NCI-H146 (cell line): Measurements from ENCODE around the gene CFAP221.

ENCODE experiments used
- DNase-seq: peaks from one replicate; lab custom pipeline; 2025; lab: John Stamatoyannopoulos, UW

Gene CFAP221

GRCh38 chr2:119700866-119701265 lies 156.6 kb downstream of the CFAP221 start:
- no peak for DNase-seq

GRCh38 chr2:119701352-119701751 lies 157.1 kb downstream of the CFAP221 start:
- no peak for DNase-seq

- no peak for DNase-seq
Observed at GRCh38 chr2:119702203-119702917, 158.1 kb downstream of the CFAP221 start.

GRCh38 chr2:119702918-119703401 lies 158.7 kb downstream of the CFAP221 start:
- DNase-seq, result peak; percentile 74

GRCh38 chr2:119703526-119703925 lies 159.3 kb downstream of the CFAP221 start:
- DNase-seq, result no peak

GRCh38 chr2:119704670-119705120 lies 160.4 kb downstream of the CFAP221 start:
- no peak for DNase-seq

GRCh38 chr2:119706221-119706620 lies 162.0 kb downstream of the CFAP221 start:
- DNase-seq, result no peak
